ENCODE data around the gene NLGN4X. TPM values are rescaled to one million over a fixed set of nuclear protein-coding genes. Genes with fewer than 3 reads are reported as not detected.

The NLGN4X gene
- polyA plus RNA-seq, 3 donors = not detected

DNA sequence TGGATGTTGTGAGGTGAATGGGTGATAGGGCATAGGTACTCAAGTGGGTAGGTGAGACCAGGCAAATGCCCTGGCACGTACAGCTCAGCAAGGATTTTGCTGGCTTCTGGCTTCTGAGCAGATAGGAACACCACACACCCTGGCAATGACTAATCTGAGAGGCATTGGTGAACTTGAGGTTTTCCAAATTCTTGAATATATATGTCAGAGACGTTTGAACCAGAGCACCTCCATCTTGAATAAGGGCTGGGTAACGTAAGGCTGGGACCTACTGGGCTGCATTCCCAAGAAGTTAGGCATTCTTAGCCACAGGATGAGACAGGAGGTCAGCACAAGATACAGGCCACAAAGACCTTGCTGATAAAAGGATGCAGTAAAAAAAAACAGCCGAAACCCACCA lies 204.5 kb downstream of the NLGN4X start:
- WGBS (ENCODE audit: insufficient coverage) = 100% methylated on average over 1 of the region's 4 CpGs
- H4K20me1 ChIP-seq (ENCODE audit: insufficient read depth, low read length) = no peaks in the 10 kb centered on the region
- no peak overlapping the region for H3K9ac ChIP-seq (ENCODE audit: insufficient read depth, low read length, poor library complexity, severe bottlenecking)
- Mint-ChIP-seq H3K9me3 (peaks cover 0 to 2% (median 0%) of the 10 kb centered on the region in 7 donors), H3K27me3 (ENCODE audit: low read depth in 3 of 3) (peaks cover 0 to 2% (median 1%) of the 10 kb centered on the region in 3 donors), H3K4me3 (no peak overlapping the region), H3K36me3 (no peaks in the 10 kb centered on the region), H3K4me1 (no peaks in the 10 kb centered on the region), H3K27ac (no peak overlapping the region)
- TF ChIP-seq, protein P1, sequence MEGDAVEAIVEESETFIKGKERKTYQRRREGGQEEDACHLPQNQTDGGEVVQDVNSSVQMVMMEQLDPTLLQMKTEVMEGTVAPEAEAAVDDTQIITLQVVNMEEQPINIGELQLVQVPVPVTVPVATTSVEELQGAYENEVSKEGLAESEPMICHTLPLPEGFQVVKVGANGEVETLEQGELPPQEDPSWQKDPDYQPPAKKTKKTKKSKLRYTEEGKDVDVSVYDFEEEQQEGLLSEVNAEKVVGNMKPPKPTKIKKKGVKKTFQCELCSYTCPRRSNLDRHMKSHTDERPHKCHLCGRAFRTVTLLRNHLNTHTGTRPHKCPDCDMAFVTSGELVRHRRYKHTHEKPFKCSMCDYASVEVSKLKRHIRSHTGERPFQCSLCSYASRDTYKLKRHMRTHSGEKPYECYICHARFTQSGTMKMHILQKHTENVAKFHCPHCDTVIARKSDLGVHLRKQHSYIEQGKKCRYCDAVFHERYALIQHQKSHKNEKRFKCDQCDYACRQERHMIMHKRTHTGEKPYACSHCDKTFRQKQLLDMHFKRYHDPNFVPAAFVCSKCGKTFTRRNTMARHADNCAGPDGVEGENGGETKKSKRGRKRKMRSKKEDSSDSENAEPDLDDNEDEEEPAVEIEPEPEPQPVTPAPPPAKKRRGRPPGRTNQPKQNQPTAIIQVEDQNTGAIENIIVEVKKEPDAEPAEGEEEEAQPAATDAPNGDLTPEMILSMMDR (IDR thresholded peaks at IDR 0.05) = no peak
- no peak overlapping the region for H3K27ac ChIP-seq (ENCODE audit: low read depth in 1 of 2, low read length in 2 of 2)
- no peak overlapping the region for H3K4me3 ChIP-seq (replicated peaks in 1 of 3; ENCODE audit: low read depth in 2 of 3, low read length in 3 of 3)
- no peak overlapping the region for H2AFZ ChIP-seq (ENCODE audit: insufficient read depth, low read depth, low read length, poor library complexity, severe bottlenecking)
- DNase-seq = no peak
- no peak overlapping the region for H3K4me2 ChIP-seq (replicated peaks; ENCODE audit: extremely low read depth, low read length, poor library complexity, severe bottlenecking)
- no peaks in the 10 kb centered on the region for H3K27me3 ChIP-seq (ENCODE audit: control insufficient read depth in 2 of 2, insufficient read depth in 2 of 2, low read length in 2 of 2)
- H3K79me2 ChIP-seq (ENCODE audit: insufficient read depth, low read length) = no peaks in the 10 kb centered on the region
- H3K9me3 ChIP-seq (replicated peaks in 1 of 2; ENCODE audit: control insufficient read depth in 1 of 2, insufficient read depth in 1 of 2, low read length in 2 of 2) = no peaks in the 10 kb centered on the region
- no peaks in the 10 kb centered on the region for H3K4me1 ChIP-seq (ENCODE audit: control insufficient read depth in 1 of 2, insufficient read depth in 2 of 2, low read length in 2 of 2)
- H3K36me3 ChIP-seq (replicated peaks in 1 of 2; ENCODE audit: control insufficient read depth in 1 of 2, insufficient read depth in 2 of 2, low read length in 2 of 2) = no peaks in the 10 kb centered on the region
- intact Hi-C loops (cut with micrococcal nuclease) = no loop called here

DNA sequence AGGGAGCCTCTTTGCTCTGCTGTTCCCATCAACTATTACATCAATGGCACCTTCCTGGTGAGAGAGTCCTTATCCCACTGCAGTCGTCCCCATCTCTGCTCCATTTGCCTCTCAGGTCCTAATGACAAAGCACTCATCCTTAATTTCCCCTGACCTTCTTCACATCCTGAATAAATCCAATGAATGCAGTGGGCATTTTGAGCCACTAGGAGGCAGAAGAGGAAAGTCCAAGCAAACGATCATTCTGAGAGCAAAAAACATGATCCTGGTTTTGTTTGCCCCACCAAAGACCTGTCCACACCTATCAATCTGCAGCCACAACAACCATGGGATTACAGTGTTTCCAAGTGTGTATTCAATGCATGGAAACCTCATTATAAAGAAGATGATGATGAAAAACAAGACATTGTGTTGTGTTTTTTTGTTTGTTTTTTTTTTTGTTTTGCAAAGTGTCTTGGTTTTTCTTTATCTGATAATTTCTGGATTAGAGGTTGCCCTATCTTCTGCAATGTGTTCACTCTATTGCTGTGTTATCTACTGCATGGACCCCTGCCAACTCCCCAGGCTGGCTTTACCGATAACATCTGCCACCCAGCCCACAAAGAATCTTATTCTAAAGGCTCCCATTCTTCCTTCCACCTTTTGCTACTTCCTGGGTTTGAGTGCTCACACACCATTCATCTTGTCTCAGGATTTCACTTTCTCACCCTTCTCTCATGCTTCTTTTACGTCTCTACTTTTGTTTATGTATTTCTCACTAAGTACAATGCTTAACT lies 207.2 kb downstream of the NLGN4X start:
- H3K4me1 ChIP-seq (ENCODE audit: control insufficient read depth in 1 of 2, insufficient read depth in 2 of 2, low read length in 2 of 2) = no peaks in the 10 kb centered on the region
- no peaks in the 10 kb centered on the region for H3K36me3 ChIP-seq (replicated peaks in 1 of 2; ENCODE audit: control insufficient read depth in 1 of 2, insufficient read depth in 2 of 2, low read length in 2 of 2)
- TF ChIP-seq, protein P1 (IDR thresholded peaks at IDR 0.05) = peak; percentile 21
- peaks cover 0 to 2% (median 1%) of the 10 kb centered on the region in 3 donors for H3K27me3 Mint-ChIP-seq (ENCODE audit: low read depth in 3 of 3)
- DNase-seq = no peak
- H3K4me3 Mint-ChIP-seq = no peak overlapping the region
- H2AFZ ChIP-seq (ENCODE audit: insufficient read depth, low read depth, low read length, poor library complexity, severe bottlenecking) = no peak overlapping the region
- no peaks in the 10 kb centered on the region for H3K36me3 Mint-ChIP-seq
- no peak overlapping the region for H3K27ac ChIP-seq (ENCODE audit: low read depth in 1 of 2, low read length in 2 of 2)
- H3K27ac Mint-ChIP-seq = no peak overlapping the region
- no peaks in the 10 kb centered on the region for H3K79me2 ChIP-seq (ENCODE audit: insufficient read depth, low read length)
- H3K4me2 ChIP-seq (replicated peaks; ENCODE audit: extremely low read depth, low read length, poor library complexity, severe bottlenecking) = no peak overlapping the region
- no peak overlapping the region for H3K4me3 ChIP-seq (replicated peaks in 1 of 3; ENCODE audit: low read depth in 2 of 3, low read length in 3 of 3)
- no peaks in the 10 kb centered on the region for H3K4me1 Mint-ChIP-seq
- no peaks in the 10 kb centered on the region for H4K20me1 ChIP-seq (ENCODE audit: insufficient read depth, low read length)
- intact Hi-C loops (cut with micrococcal nuclease) = no loop called here
- no peaks in the 10 kb centered on the region for H3K9me3 Mint-ChIP-seq
- whole genome bisulfite sequencing (ENCODE audit: insufficient coverage) = no CpG with 5 or more reads among the region's 4 CpGs
- no peaks in the 10 kb centered on the region for H3K27me3 ChIP-seq (ENCODE audit: control insufficient read depth in 2 of 2, insufficient read depth in 2 of 2, low read length in 2 of 2)
- no peaks in the 10 kb centered on the region for H3K9me3 ChIP-seq (replicated peaks in 1 of 2; ENCODE audit: control insufficient read depth in 1 of 2, insufficient read depth in 1 of 2, low read length in 2 of 2)
- no peak overlapping the region for H3K9ac ChIP-seq (ENCODE audit: insufficient read depth, low read length, poor library complexity, severe bottlenecking)

Measured in CD14-positive monocyte (primary cell).